ENCODE measurements around the gene FCN2. TPM values are rescaled to one million over a fixed set of nuclear protein-coding genes. Genes with fewer than 3 reads are reported as not detected.

Gene FCN2
- total and polyA plus RNA-seq, 2 of the 13 experiments (the other 11 are each of a cell fraction or from before 2014, with no cell fraction given): not detected

GRCh38 chr9:134847138-134847537, 33.5 kb upstream of the FCN2 start:
- Histone ChIP-seq H3K79me2 (ENCODE audit: insufficient read depth, low read length) (no peaks in the 10 kb centered on the region), H3K4me3 (replicated peaks in 1 of 3; ENCODE audit: insufficient read depth in 1 of 3, low read depth in 2 of 3, low read length in 3 of 3) (no peak overlapping the region), H4K20me1 (ENCODE audit: insufficient read depth, low read length) (no peaks in the 10 kb centered on the region), H3K27me3 (ENCODE audit: control insufficient read depth in 1 of 2, insufficient read depth in 2 of 2, low read length in 2 of 2) (peaks cover 1 to 33% of the 10 kb centered on the region in 2 experiments; a peak in 3 of 5 replicates), H3K9ac (ENCODE audit: insufficient read depth, low read depth, low read length) (no peak overlapping the region), H3K4me1 (ENCODE audit: insufficient read depth, low read length) (no peaks in the 10 kb centered on the region), H3K36me3 (replicated peaks in 1 of 2; ENCODE audit: control insufficient read depth in 1 of 2, insufficient read depth in 2 of 2, low read length in 2 of 2) (no peaks in the 10 kb centered on the region), H3K27ac (ENCODE audit: extremely low read length, insufficient read depth, low read length) (no peak overlapping the region), H3K4me2 (ENCODE audit: low read depth, low read length) (no peak overlapping the region), H3K9me3 (ENCODE audit: low read length) (no peaks in the 10 kb centered on the region; the same call in none of the 2 replicates), H2AFZ (ENCODE audit: low read length) (no peak overlapping the region)
- ChIA-PET CTCF (ENCODE audit: low intra/inter-chr PET ratio, low total read pairs) (no interaction called here), POLR2A (no interaction called here)
- DNase-seq (ENCODE audit: low spot score) (no peak), FAIRE-seq (no peak), ATAC-seq (no peak)
- intact Hi-C loops (cut with micrococcal nuclease; ENCODE audit: unreplicated experiment) (no loop called here), in situ Hi-C loops (cut with HindIII; ENCODE audit: extremely low pct_ligation_motif_present, low pct_unique_long_range_greater_than_20kb) (no loop called here)
- 1% methylated on average over 3 of the region's 3 CpGs for WGBS (ENCODE audit: low lambda C conversion rate)
- BruUV-seq (replicated peaks): no TSS peak
- TF ChIP-seq MNT (IDR thresholded peaks at IDR 0.05) (peak; percentile 92), ZNF329 (CRISPR knock-in tag; IDR thresholded peaks at IDR 0.05; ENCODE audit: low read depth) (no peak)

GRCh38 chr9:134847752-134848432, 32.7 kb upstream of the FCN2 start:
- Histone ChIP-seq H3K4me2 (ENCODE audit: low read depth, low read length) (no peak overlapping the region), H2AFZ (ENCODE audit: low read length) (no peak overlapping the region), H4K20me1 (ENCODE audit: insufficient read depth, low read length) (no peaks in the 10 kb centered on the region), H3K4me3 (replicated peaks in 1 of 3; ENCODE audit: insufficient read depth in 1 of 3, low read depth in 2 of 3, low read length in 3 of 3) (no peak overlapping the region), H3K27ac (ENCODE audit: extremely low read length, insufficient read depth, low read length) (no peak overlapping the region), H3K9ac (ENCODE audit: insufficient read depth, low read depth, low read length) (no peak overlapping the region), H3K79me2 (ENCODE audit: insufficient read depth, low read length) (no peaks in the 10 kb centered on the region), H3K9me3 (ENCODE audit: low read length) (no peaks in the 10 kb centered on the region; the same call in none of the 2 replicates), H3K27me3 (ENCODE audit: control insufficient read depth in 1 of 2, insufficient read depth in 2 of 2, low read length in 2 of 2) (peaks cover 0 to 25% of the 10 kb centered on the region in 2 experiments; a peak in 3 of 5 replicates), H3K36me3 (replicated peaks in 1 of 2; ENCODE audit: control insufficient read depth in 1 of 2, insufficient read depth in 2 of 2, low read length in 2 of 2) (no peaks in the 10 kb centered on the region), H3K4me1 (ENCODE audit: insufficient read depth, low read length) (no peaks in the 10 kb centered on the region)
- ChIA-PET POLR2A (no interaction called here), CTCF (ENCODE audit: low intra/inter-chr PET ratio, low total read pairs) (no interaction called here)
- WGBS (ENCODE audit: low lambda C conversion rate): 38% methylated on average over 5 of the region's 16 CpGs
- in situ Hi-C loops (cut with HindIII; ENCODE audit: extremely low pct_ligation_motif_present, low pct_unique_long_range_greater_than_20kb): no loop called here
- no peak for FAIRE-seq
- ATAC-seq: no peak
- no TSS peak for BruUV-seq (replicated peaks)
- intact Hi-C loops (cut with micrococcal nuclease; ENCODE audit: unreplicated experiment): no loop called here
- DNase-seq (ENCODE audit: low spot score): no peak
- no peak for TF ChIP-seq ZNF44 (CRISPR knock-in tag; IDR thresholded peaks at IDR 0.05)
- no peak for TF ChIP-seq ZNF550 (CRISPR knock-in tag; IDR thresholded peaks at IDR 0.05; ENCODE audit: borderline replicate concordance)
- TF ChIP-seq ZNF281 (CRISPR knock-in tag; IDR thresholded peaks at IDR 0.05; ENCODE audit: borderline replicate concordance): no peak
- TF ChIP-seq ATF7-NPFF (CRISPR knock-in tag; IDR thresholded peaks at IDR 0.05; ENCODE audit: low read depth): no peak
- no peak for TF ChIP-seq ZNF564 (CRISPR knock-in tag; IDR thresholded peaks at IDR 0.05)
- no peak for TF ChIP-seq LCORL (IDR thresholded peaks at IDR 0.05)
- no peak for TF ChIP-seq LCORL (CRISPR knock-in tag; IDR thresholded peaks at IDR 0.05)
- TF ChIP-seq ZFP36L2 (CRISPR knock-in tag; IDR thresholded peaks at IDR 0.05): no peak
- no peak for TF ChIP-seq SUZ12 (IDR thresholded peaks at IDR 0.05; ENCODE audit: low read depth, low read length)
- no peak for TF ChIP-seq ZNF737 (CRISPR knock-in tag; IDR thresholded peaks at IDR 0.05; ENCODE audit: borderline replicate concordance)
- no peak for TF ChIP-seq HDAC6 (IDR thresholded peaks at IDR 0.05; ENCODE audit: low read depth, low read length)
- TF ChIP-seq NR3C1 (CRISPR knock-in tag; IDR thresholded peaks at IDR 0.05): no peak
- TF ChIP-seq RAD21 (CRISPR knock-in tag; IDR thresholded peaks at IDR 0.05): no peak

Data from HepG2 (cell line).